RKO (cell line): ENCODE data around the gene PRSS38.
"Not testable (repeated sequence)": the region's sequence is repeated elsewhere in the genome, so short reads cannot be mapped to it uniquely, and the experiment has no call there.

ENCODE experiments used
- DNase-seq: peaks from one replicate; pipeline ENCODE4 v3.0.0-alpha.2; 2016; ENCODE audit warnings: low spot score

PRSS38 gene

DNA sequence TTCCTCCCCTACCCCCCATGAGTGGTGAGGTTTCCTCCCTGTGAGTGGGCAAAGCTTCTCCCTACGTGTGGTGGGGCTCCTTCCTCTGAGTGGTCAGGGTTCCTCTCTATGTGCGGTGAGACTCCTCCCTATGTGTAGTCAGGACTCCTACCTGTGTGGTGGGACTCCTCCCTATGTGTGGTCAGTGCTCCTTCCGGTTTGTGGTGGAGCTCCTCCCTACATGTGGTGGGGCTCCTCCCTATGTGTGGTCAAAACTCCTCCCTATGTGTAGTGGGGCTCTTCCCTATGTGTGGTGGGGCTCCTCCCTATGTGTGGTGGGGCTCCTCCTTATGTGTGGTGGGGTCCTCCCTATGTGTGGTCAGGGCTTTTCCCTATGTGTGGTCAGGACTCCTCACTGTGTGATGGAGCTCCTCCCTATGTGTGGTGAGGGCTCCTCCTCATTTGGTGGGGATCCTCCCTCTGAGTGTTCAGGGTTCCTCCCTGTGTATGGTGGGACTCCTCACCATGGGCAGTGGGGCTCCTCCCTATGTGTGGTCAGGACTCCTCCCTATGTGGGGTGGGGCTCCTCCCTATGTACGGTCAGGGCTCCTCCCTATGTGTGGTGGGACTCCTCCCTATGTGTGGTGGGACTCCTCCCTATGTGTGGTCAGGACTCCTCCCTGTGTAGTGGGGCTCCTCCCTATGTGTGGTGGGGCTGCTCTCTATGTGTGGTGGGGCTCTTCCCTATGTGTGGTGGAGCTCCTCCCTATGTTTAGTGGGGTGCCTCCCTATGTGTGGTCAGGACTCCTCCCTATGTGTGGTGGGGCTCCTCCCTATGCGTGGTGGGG is 29.1 kb downstream of the PRSS38 start:
- no peak for DNase-seq

DNA sequence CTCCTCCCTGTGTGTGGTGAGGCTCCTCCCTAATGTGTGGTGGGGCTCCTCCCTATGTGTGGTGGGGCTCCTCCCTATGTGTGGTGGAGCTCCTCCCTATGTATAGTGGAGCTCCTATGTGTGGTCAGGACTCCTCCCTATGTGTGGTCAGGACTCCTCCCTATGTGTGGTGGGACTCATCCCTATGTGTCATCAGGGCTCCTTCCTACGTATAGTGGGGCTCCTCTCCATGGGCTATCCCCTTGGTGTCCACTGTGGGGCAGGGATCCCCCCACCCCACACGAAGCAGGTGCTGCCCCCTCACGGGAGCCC is 29.6 kb downstream of the PRSS38 start:
- no peak for DNase-seq

DNA sequence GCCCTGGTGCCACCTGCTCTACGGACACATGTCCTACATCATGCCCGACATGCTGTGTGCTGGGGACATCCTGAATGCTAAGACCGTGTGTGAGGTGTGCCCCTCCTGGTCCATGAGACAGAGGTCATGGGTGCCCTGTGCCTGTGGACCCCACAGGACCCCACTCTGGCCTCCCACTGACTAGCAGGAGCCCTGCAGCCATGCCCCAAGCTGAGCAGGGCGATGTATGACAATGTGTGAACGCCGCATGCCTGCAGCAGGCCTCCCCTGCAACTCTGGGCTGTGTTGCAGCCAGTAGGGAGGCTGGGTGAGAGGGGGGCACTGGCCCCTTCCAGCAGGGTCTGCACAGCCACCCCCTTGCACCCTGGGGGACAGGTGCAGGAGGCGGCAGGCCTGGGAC is 30.0 kb downstream of the PRSS38 start:
- no peak for DNase-seq

DNA sequence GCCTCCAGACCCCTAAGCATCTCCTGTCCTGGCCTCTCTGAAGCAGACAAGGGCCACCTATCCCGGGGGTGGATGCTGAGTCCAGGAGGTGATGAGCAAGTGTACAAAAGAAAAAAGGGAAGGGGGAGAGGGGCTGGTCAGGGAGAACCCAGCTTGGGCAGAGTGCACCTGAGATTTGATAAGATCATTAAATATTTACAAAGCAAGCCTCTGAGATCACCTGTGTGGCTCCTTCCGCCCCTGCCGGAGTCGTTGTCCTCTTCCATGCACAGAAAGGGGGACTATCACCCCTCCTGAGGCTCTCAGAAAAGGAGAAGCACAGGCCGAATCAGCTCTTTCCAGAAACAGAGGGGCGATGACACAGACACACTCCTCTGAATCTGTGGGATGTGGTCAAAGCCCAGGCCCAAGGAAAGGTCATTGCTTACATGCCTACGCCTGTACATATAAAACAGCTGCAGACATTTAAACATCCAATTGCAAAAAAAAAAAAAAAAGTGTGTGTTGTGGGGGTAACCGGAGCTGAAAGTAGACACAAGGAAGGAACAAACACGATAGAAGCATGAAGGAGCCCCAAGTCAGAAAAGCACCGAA is 30.9 kb downstream of the PRSS38 start:
- no peak for DNase-seq

DNA sequence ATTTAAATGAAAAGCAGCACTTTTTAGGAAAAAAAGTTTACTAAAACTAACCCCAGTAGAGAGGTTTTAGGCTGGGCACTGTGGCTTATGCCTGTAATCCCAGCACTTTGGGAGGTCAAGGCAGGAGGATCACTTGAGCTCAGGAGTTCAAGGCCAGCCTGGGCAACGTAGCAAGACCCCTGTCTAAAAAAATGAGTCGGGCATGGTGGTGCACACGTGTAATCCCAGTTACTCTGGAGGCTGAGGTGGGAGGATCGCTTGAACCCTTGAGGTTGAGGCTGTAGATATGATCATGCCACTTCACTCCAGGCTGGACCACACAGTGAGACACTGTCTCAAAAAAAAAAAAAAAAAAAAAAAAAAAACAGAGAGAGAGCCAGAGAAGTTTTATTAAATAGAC is 31.6 kb downstream of the PRSS38 start:
- not testable (repeated sequence) for DNase-seq

DNA sequence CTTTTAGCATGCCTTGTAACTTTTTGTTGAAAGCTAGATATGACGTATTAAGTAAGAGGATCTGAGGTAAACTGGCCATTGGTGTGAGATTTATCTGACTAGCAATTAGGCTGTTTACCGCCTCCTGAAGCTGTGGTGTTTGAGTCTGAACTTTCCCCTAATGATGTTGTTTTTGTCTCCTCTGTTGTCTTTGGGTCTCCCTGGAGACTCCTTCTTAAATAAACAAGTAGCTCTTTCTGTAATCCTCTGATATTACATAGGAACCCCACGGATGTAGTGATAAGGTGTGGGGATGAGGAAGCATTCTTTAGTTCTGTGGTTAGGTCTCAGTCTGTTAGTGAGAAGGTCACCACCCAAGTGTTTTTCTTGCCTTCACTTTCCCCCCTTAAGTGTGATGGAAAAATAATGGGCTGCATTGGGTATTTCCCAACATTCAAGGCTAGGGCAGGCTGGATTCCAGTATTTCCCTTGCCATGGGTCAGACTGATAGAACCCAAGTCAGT is 33.0 kb downstream of the PRSS38 start:
- DNase-seq: no peak

DNA sequence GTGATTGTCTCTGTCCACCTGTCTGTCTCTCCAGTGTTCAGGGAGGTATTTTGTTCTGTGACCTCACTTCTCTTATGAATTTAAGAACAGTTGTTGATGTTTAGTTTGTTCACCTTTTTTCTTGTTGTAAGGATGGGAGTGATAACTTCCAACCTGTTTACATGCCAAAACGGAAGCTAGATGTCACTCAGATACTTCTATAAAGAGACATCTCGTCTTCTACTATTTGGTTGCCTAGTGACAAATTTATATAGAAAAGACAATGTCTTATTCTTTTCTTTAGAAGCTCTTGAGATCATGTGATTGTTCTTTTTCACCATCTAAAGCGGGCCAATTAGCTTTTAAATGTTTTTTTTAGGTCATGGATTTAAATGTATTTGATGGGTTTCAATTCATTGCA is 33.8 kb downstream of the PRSS38 start:
- no peak for DNase-seq

DNA sequence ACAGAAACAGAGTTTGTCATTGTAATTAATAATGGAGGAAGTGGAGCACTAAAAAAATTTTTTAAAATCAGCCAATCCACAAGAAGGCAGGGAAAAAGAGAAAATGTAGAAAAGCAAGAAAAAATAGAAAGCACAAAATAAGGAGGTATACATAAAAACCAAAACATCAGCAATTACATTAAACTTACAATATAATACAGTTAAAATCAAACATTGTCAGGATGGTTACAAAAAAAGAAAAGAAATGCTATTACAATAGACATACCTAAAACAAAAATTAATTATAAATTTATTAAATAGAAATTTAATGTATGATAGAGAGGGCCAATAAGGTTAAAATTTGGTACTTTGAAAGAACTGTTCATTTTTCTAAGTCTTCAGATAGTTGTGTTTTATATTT is 38.7 kb downstream of the PRSS38 start:
- no peak for DNase-seq

DNA sequence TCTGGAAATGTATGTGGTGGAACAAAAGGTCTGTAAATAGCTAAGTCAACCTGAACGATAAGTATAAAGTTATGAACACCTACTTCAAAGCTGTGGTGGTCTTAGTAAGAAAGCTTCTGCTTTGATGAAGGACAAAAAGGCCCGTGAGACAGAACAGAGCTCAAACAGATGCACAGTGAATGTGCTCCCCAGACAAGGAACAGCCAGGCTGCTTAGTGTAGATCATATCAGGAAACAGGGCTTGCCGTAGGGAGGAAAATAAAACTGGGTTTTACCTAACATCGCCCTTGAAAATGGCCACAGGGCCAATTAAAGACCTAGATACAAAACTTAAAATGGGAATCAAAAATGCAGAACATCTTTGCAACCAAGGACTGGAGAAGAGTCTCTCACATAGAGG is 40.2 kb downstream of the PRSS38 start:
- no peak for DNase-seq

DNA sequence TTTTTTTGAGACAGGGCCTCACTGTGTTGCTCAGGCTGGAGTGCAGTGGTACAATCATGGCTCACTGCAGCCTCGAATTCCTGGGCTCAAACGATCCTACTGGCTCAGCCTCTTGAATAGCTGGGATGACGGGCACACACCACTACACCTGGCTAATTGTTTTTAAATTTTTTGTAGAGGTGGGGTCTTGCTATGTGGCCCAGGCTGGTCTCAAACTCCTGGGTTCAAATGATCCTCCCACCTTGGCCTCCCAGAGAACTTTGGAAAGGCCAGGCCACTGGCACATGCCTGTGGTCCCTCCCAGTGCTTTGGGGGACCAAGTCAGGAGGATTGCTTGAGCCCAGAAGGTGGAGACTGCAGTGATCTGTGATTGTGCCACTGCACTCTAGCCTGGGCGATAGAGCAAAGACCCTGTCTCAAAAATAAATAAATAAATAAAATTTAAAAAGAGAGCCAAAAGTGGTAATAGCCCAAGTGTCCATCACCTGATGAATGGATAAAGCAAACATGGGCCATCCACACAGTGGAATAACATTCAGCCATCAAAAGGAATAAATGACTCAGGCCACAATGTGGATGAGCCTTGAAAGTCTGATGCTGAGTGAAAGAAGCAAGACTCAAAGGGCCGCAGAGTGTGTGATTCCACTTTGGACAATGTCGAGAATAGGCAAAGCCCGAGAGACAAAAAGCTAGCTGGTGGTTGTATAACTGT is 40.8 kb downstream of the PRSS38 start:
- DNase-seq: no peak

DNA sequence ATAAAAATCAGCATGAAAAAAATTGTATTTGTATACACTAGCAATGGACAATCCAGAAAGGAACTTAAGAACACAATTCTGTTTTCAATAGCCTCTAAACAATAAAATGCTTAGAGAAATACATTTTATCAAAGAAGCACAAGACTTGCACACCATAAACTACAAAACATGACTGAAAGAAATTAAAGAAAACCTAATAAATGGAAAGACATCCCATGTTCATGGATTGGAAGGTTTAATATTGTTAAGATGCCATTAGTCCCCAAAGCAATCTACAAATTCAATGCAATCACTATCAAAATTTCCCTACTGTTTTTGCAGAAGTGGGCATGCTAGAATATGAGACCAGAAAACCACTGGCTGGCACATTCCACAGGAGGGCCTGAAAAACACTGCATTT is 49.4 kb downstream of the PRSS38 start:
- no peak for DNase-seq

DNA sequence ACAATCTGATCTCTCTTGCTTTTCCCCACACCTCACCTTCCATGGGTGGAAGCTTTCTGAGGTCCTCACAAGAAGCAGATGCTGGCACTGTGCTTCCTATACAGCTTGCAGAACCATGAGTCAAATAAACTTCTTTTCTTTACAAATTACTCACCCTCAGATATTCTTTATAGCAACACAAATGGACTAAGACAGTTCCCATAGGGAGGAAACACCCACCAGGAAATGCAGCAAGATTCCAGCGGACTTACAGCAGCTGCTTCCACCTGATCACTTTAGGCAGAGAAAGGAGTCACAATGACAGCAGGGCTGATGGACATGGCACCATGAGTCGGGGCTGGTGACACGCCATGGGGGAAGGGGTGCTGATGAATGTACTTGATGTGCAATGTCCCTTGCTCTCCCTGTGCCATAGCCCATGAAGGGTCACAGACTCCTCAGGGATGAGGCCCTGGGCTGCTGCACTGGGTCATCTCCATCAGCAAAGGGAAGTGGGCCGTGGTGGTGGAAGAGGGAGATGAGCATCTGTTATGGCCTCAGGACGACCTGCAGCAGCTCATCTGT is 53.9 kb downstream of the PRSS38 start:
- peak; percentile 23 for DNase-seq

DNA sequence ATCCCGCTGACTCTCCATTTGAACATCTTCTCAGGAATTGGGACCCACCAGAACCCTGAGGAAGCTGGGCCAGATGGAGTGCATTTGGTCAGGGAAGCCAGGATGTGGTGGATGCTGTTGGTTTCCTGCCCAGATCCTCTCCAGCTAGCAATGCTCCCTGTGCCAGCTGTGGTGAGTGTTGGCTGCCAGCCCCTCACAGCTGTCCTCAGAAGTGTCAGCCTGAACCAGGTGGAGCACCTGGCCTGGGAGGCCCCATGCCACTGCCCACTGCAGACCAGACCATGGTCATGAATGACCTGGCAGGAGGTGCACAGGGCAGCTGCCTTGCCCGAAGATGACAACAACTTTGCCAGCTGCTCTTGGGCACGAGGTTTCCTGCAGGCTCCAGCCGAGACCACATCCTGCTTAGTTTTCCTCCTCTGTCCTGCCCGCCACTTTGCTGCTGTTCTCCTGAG is 54.4 kb downstream of the PRSS38 start:
- DNase-seq: no peak

DNA sequence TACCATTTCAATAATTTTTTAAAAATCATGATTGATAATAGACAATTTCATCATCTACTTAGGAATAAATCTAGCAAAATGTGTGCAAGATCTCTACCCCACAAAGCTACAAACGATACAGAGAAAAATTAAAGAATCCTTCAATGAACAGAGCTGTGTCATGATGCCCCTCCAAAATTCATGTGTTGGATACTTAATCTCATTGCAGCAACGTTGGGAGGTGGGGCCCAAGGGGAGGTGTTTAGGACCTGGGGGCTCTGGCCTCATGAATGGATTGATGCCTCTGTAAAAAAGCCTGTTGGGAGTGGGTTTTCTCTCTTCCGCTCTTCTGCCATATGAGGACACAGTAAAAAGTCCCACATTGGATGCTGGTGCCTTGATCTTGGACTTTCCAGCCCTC is 54.9 kb downstream of the PRSS38 start:
- DNase-seq: no peak

DNA sequence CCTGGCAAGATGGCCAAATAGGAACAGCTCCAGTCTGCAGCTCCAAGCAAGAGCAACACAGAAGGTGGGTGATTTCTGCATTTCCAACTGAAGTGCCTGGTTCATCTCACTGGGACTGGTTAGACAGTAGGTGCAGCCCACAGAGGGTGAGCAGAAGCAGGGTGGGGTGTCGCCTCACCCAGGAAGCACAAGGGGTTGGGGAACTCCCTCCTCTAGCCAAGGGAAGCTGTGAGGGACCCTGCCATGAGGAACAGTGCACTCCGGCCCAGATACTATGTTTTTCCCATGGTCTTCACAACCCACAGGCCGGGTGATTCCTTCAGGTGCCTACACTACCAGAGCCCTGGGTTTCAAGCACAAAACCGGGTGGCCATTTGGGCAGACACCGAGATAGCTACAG is 56.4 kb downstream of the PRSS38 start:
- DNase-seq: not testable (repeated sequence)

DNA sequence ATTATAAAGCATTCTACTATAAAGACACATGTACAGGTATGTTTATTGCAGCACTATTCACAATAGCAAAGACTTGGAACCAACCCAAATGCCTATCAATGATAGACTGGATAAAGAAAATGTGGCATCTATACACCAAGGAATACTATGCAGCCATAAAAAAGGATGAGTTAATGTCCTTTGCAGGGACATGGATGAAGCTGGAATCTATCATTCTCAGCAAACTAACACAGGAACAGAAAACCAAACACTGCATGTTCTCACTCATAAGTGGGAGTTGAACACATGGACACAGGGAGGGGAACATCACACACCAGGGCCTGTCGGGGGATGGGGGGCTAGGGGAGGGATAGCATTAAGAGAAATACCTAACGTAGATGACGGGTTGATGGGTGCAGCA is 62.3 kb downstream of the PRSS38 start:
- not testable (repeated sequence) for DNase-seq

DNA sequence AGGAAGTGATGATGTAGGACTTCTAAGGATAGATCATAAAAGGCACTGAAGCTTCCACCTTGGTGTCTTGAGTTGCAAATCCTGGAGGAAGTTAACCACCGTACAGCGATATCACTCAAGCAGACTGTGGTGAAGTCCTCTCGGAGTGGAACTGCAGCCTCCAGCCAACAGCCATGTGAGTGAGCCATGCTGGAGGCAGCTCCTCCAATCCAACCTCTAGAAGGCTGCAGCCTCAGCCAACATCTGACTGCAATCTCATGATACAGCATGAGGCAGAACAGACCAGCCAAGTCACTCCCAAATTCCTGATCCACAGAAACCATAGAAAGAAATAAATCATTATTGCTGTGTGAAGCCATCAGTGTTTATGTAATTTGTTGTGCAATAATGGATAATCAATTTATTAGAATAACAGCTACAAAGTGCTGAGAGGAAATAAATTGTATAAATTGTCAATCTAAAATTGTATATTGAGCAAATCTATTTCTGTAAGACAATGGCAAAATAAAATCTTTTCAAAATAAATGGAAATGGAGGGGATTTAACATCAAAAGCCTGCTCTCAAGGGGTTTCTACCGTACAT is 65.0 kb downstream of the PRSS38 start:
- no peak for DNase-seq

DNA sequence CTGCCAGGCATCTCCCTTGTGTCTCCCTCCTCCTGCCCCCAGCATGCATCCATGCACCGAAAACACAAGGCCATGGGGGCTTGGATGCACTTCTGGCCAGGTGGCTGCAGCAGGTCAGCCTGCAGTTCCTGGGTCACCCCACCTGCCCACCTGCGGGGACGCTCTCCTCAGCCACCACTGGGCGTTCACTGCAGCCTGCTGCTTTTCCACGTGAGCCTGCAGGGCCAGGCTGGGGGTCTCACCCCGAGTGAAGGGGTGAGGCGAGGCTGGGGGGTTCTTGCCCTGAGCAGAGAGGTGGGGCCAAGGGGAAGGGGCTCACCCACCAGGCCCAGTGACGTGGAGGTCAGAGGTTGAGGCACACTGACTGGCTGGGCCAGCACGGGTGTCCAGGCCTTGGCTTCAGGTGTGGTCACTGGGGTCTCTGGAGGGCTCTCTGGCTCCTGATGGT is 67.6 kb downstream of the PRSS38 start:
- DNase-seq: no peak

DNA sequence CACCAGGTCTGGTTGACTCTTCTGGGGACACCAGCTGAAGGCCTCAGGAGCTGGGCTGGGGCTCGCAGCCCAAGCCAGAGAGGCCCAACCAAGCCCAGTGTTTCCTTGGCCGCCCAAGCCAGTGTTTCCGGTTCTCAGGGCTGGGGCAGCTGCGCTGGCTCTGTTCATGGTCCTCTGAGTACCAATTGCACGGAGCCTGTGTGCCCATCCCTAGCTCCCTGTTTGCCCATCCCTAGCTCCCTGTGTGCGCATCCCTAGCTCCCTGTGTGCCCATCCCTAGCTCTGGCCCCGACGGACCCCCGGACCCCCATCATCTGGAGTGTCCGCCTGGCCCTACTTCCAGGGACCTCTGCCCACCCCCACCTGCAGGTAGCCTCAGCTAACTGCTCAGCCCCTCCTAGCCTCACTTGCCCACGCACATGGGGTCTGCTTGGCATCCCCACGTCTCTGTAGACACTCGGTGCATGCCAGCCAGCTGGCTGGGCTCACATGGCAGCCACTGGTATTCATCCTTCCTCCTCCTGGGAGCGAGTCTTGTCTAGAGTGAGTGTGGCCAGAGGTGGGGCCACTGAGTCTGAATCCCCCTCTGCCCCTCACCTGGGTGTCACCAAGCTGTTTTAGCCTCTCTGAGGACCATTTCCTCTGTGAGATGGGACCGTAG is 68.3 kb downstream of the PRSS38 start:
- DNase-seq: no peak

DNA sequence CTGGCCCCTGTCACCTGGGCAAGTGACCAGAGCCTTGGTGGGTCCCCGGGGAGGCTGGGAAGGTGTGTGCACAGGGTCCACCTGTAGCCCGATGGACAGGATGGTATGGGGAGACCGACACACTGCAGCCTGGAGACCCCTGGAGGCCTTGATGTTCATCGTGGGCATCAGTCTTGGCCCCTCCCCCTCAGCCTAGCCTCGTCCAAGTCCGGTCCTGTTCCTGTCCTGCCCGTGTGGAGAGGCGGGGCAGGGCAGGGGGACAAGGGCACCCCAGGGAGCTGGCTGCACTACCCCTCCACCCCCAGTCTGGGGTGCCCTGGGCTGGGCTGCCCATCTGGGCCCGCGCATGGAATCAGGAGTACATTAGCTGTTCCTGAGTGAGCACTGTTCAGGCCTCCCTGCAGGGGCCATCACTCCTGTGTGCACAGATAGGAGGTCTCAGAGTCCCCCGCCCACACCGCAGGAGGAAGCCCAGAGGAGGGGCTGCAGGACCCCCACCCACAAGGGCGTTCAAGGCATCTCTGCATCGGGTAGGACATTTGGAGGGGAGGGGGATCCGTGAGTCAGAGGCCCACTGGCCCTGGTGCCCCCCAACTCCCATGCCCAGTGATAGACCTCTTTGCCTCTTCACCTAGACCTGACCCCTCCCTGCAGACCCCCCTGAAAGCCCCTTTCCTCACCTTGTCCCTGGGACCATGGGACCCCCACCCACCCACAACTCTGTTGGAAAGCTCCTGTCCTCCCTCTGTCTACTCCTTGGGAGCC is 69.1 kb downstream of the PRSS38 start:
- no peak for DNase-seq

DNA sequence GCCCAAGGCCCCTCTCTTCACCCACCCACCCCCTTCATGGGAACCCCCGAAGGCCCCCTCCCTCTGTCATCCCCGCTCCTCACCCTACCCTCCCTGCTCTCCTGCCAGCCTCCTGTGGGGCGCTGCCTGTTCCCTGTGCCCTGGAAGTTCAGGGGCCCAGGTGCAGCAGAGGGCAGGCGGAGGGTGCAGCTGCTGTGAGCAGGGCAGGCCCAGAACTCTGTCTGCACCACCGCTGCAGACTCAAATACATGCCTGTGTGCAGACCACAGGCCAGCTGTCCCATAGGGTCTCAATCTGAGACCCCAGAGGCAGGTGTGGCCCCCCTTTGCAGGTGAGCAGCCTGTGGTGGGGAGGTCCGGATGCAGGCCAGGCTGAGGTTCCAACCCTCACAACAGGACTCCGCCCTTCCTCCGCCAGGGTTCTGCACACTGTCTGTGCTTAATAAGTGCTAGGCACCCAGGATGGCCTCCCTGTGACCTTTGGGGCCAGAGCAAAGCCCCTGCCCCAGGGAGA is 69.7 kb downstream of the PRSS38 start:
- no peak for DNase-seq
